ENCODE results near the gene ZBTB44.
"Not testable (repeated sequence)": the region's sequence is repeated elsewhere in the genome, so short reads cannot be mapped to it uniquely, and the experiment has no call there.

ZBTB44 gene

GRCh38 chr11:130202818-130203689 is 111.7 kb downstream of the ZBTB44 start:
- H3K4me1 ChIP-seq, result no peaks in the 10 kb centered on the region
- no peak overlapping the region for H3K4me3 ChIP-seq
- H3K27me3 ChIP-seq (ENCODE audit: low read depth), result no peaks in the 10 kb centered on the region
- DNase-seq (ENCODE audit: low spot score in 2 of 2), result no peak
- no peaks in the 10 kb centered on the region for H3K36me3 ChIP-seq (replicated peaks)
- H3K9me3 ChIP-seq, result no peaks in the 10 kb centered on the region
- in situ Hi-C loops (cut with MboI; ENCODE audit: low sequenced_read_pairs), result no loop called here

DNA sequence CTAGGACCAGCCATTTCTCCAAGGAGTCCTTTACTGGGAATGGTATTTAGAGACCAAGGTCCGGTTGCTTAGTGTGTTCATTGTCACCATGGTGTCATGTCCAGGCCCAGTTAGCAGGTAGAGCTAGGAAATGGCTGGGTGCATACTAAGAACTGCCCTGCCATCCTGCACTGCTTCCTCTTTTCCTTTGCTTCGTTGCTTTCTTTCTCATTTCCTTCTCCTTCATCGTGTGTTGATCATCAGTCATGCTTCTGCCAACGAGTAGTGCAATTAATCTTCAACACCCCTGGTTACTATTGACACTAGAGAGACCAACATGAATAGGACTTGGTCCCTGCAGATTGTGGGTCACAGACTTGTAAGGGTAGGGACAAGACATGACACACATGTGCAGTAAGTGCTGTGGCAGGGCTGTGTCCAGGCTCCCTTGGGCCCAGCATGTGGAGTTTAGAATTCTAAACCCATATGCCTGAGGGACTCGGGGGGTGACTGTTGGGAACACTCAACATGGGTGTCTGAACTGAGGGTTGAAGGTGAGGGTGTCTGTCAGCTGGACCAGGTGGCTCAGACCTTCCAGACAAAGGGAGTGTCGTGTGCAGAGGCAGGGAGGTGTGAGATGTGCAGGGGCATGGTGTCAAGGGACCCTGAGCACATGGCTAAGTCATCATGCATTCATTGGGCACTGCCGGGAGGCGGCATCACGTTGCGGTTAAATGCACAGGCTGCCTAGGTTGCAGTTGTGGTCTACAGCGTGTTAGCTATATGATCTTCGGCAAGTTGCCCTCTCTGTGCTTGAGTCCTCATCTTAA is 112.5 kb downstream of the ZBTB44 start:
- no peak for DNase-seq (ENCODE audit: low spot score in 2 of 2)
- Histone ChIP-seq H3K9me3 (no peaks in the 10 kb centered on the region), H3K36me3 (replicated peaks) (no peaks in the 10 kb centered on the region), H3K4me1 (no peaks in the 10 kb centered on the region), H3K4me3 (no peak overlapping the region), H3K27me3 (ENCODE audit: low read depth) (no peaks in the 10 kb centered on the region)
- in situ Hi-C loops (cut with MboI; ENCODE audit: low sequenced_read_pairs), result no loop called here

GRCh38 chr11:130201026-130201425 is 113.7 kb downstream of the ZBTB44 start:
- in situ Hi-C loops (cut with MboI; ENCODE audit: low sequenced_read_pairs), result no loop called here
- no peak for DNase-seq (ENCODE audit: low spot score in 2 of 2)
- H3K9me3 ChIP-seq, result no peaks in the 10 kb centered on the region
- no peaks in the 10 kb centered on the region for H3K27me3 ChIP-seq (ENCODE audit: low read depth)
- no peak overlapping the region for H3K4me3 ChIP-seq
- H3K36me3 ChIP-seq (replicated peaks), result no peaks in the 10 kb centered on the region
- no peaks in the 10 kb centered on the region for H3K4me1 ChIP-seq

DNA sequence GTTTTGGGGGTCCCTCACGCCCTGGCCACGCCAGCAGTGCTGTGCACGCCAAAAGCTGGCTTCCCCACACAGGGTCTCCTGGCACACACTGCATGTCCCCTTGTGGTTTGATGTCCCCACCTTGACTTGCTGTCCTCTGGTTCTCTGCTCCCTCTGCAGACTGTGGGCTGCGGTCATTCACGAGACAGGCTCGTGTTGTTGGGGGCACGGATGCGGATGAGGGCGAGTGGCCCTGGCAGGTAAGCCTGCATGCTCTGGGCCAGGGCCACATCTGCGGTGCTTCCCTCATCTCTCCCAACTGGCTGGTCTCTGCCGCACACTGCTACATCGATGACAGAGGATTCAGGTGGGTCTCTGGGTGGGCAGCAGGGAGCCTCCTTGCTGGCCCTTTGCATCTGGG is 114.9 kb downstream of the ZBTB44 start:
- in situ Hi-C loops (cut with MboI; ENCODE audit: low sequenced_read_pairs), result no loop called here
- no peaks in the 10 kb centered on the region for H3K36me3 ChIP-seq (replicated peaks)
- no peak for DNase-seq (ENCODE audit: low spot score in 2 of 2)
- H3K4me3 ChIP-seq, result no peak overlapping the region
- no peaks in the 10 kb centered on the region for H3K4me1 ChIP-seq
- H3K27me3 ChIP-seq (ENCODE audit: low read depth), result no peaks in the 10 kb centered on the region
- no peaks in the 10 kb centered on the region for H3K9me3 ChIP-seq

DNA sequence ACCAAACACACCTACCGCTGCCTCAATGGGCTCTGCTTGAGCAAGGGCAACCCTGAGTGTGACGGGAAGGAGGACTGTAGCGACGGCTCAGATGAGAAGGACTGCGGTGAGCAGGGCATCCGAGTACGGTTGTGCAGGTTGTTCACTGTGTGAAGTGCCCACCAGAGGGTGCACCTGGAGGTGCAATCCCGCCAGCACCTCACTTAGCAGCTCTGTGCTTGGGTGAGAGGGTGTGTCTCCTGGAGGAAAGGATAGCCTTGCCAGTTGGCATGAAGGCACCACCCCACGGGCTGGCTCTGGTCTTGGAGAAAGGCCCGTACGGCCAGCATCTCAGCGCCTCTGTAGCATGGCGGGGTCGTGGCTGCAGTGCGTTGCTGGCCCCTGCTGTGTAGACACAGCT is 115.8 kb downstream of the ZBTB44 start:
- no peaks in the 10 kb centered on the region for H3K9me3 ChIP-seq
- no peak for DNase-seq (ENCODE audit: low spot score in 2 of 2)
- H3K36me3 ChIP-seq (replicated peaks), result no peaks in the 10 kb centered on the region
- in situ Hi-C loops (cut with MboI; ENCODE audit: low sequenced_read_pairs), result no loop called here
- no peak overlapping the region for H3K4me3 ChIP-seq
- H3K27me3 ChIP-seq (ENCODE audit: low read depth), result no peaks in the 10 kb centered on the region
- no peaks in the 10 kb centered on the region for H3K4me1 ChIP-seq

DNA sequence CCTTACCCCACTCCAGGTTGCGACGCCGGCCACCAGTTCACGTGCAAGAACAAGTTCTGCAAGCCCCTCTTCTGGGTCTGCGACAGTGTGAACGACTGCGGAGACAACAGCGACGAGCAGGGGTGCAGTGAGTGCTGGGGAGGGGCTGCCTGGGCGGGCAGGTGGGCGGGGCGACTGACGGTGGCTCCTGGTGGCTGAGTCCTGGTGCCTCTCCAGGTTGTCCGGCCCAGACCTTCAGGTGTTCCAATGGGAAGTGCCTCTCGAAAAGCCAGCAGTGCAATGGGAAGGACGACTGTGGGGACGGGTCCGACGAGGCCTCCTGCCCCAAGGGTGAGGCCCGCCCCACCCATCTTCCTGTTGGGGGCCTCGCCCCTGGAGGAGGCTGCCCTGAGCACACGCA is 116.4 kb downstream of the ZBTB44 start:
- no peaks in the 10 kb centered on the region for H3K36me3 ChIP-seq (replicated peaks)

DNA sequence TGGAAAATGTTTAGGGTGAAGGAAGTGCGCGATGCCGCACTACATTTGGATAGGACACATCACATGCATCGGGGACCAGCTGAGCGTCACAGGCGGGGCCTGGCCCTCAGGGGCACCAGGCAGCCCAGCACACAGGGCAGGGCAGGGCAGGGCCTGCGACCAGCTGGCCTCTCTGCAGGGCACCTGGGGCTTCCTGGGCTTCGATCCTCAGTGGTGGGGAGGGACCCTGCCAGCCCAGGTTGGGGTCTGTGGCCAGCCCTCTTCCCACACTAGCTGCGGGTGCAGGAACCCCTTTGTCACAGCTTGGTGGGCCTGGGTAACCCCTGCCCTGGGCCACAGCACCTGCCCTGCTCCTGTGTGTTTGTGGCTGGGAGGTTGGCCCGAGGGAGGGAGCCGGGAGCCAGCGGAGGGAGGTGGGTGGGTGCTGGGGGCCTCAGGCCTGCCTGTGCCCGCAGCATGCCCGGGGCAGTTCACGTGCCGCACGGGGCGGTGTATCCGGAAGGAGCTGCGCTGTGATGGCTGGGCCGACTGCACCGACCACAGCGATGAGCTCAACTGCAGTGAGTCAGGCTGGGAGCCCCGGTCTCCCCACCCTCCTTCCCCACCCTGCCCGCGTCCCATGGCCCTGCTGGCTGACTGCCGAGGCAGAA is 117.2 kb downstream of the ZBTB44 start:
- no peak for DNase-seq (ENCODE audit: low spot score in 2 of 2)
- Histone ChIP-seq H3K36me3 (replicated peaks) (no peaks in the 10 kb centered on the region), H3K27me3 (ENCODE audit: low read depth) (no peaks in the 10 kb centered on the region), H3K4me3 (no peak overlapping the region), H3K4me1 (no peaks in the 10 kb centered on the region), H3K9me3 (no peaks in the 10 kb centered on the region)
- in situ Hi-C loops (cut with MboI; ENCODE audit: low sequenced_read_pairs), result no loop called here

More for the DNA sequence above, 116.4 kb downstream of the ZBTB44 start:
- no peaks in the 10 kb centered on the region for H3K4me1 ChIP-seq
- DNase-seq (ENCODE audit: low spot score in 2 of 2), result no peak
- no peak overlapping the region for H3K4me3 ChIP-seq
- H3K9me3 ChIP-seq, result no peaks in the 10 kb centered on the region
- H3K27me3 ChIP-seq (ENCODE audit: low read depth), result no peaks in the 10 kb centered on the region
- in situ Hi-C loops (cut with MboI; ENCODE audit: low sequenced_read_pairs), result no loop called here

DNA sequence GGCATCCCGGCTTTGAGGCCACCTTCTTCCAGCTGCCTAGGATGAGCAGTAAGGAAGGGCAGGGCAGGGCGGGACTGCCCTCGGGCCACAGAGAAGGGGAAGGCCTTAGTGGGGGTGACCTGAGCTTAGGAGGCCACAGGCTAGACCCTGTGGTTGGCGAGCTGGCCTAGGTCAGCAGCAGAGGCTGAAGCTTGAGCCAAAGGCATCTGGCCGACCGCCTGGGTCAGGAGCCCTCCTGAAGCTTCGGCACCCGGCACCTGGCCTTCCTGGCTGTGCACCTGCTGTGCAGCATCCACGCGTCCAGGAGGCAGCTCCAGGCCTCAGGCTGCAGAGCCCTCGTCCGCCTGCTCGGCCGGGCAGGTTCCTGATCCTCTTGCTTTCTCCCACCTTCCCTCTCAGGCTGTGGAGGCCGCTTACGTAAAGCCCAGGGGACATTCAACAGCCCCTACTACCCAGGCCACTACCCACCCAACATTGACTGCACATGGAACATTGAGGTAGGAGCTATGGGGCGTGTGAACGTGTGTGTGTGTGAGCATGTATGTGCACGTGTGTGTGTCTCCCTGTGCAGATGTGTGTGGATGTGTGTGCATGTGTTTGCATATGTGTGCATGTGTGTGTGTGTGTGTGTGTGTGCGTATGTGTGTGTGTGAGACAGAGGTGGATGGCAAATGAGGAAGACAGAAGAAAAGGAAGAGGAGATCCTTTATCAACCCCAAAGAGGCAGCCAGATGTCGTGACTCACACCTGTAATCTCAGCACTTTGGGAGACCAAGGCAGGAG is 120.3 kb downstream of the ZBTB44 start:
- Histone ChIP-seq H3K9me3 (no peaks in the 10 kb centered on the region), H3K36me3 (replicated peaks) (no peaks in the 10 kb centered on the region), H3K4me3 (no peak overlapping the region), H3K27me3 (ENCODE audit: low read depth) (no peaks in the 10 kb centered on the region), H3K4me1 (no peaks in the 10 kb centered on the region)
- in situ Hi-C loops (cut with MboI; ENCODE audit: low sequenced_read_pairs), result no loop called here
- DNase-seq (ENCODE audit: low spot score in 2 of 2), result no peak

DNA sequence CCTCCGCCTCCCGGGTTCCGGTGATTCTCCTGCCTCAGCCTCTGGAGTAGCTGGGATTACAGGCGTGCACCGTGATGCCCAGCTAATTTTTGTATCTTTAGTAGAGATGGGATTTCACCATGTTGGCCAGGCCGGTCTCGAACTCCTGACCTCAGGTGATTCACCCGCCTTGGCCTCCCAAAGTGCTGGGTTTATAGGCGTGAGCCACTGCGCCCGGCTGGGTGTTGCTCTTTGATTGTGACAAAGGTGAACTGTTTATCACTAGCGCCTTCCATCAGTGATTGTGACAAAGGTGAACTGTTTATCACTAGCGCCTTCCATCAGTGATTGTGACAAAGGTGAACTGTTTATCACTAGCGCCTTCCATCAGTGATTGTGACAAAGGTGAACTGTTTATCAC is 121.2 kb downstream of the ZBTB44 start:
- H3K4me3 ChIP-seq; in situ Hi-C loops (cut with MboI; ENCODE audit: low sequenced_read_pairs); DNase-seq (ENCODE audit: low spot score in 2 of 2); H3K27me3 ChIP-seq (ENCODE audit: low read depth); H3K4me1 ChIP-seq; H3K36me3 ChIP-seq (replicated peaks); H3K9me3 ChIP-seq: not testable (repeated sequence)

DNA sequence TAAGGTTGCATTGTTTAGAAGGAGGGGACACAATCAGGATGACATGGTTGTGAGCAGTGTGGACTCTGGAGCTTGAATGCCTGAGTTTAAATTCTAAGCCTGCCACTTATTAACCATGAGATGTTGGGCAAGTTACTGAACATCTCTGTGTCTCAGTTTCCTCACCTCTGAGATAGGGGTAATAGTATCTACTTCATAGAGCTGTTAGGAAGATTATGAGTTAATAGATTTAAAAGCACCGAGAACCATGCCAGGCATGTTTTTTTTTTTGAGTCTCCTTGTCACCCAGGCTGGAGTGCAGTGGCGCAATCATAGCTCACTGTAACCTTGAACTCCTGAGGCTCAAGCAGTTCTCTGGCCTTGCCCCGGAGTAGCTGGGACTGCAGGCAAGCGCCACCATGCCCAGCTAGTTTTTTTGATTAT is 121.9 kb downstream of the ZBTB44 start:
- H3K9me3 ChIP-seq, result no peaks in the 10 kb centered on the region
- no peaks in the 10 kb centered on the region for H3K27me3 ChIP-seq (ENCODE audit: low read depth)
- no peaks in the 10 kb centered on the region for H3K36me3 ChIP-seq (replicated peaks)
- H3K4me1 ChIP-seq, result no peaks in the 10 kb centered on the region
- in situ Hi-C loops (cut with MboI; ENCODE audit: low sequenced_read_pairs), result no loop called here
- no peak for DNase-seq (ENCODE audit: low spot score in 2 of 2)
- H3K4me3 ChIP-seq, result no peak overlapping the region

- no peak overlapping the region for H3K4me3 ChIP-seq
- H3K4me1 ChIP-seq, result no peaks in the 10 kb centered on the region
- no peaks in the 10 kb centered on the region for H3K9me3 ChIP-seq
- in situ Hi-C loops (cut with MboI; ENCODE audit: low sequenced_read_pairs), result no loop called here
- H3K36me3 ChIP-seq (replicated peaks), result no peaks in the 10 kb centered on the region
- no peak for DNase-seq (ENCODE audit: low spot score in 2 of 2)
- H3K27me3 ChIP-seq (ENCODE audit: low read depth), result no peaks in the 10 kb centered on the region
These were observed 122.8 kb downstream of the ZBTB44 start for GRCh38 chr11:130191896-130192295.

GRCh38 chr11:130190371-130190881 is 124.3 kb downstream of the ZBTB44 start:
- Histone ChIP-seq H3K4me1 (no peaks in the 10 kb centered on the region), H3K4me3 (no peak overlapping the region), H3K9me3 (no peaks in the 10 kb centered on the region), H3K36me3 (replicated peaks) (no peaks in the 10 kb centered on the region), H3K27me3 (ENCODE audit: low read depth) (no peaks in the 10 kb centered on the region)
- DNase-seq (ENCODE audit: low spot score in 2 of 2), result no peak
- in situ Hi-C loops (cut with MboI; ENCODE audit: low sequenced_read_pairs), result no loop called here

- no peaks in the 10 kb centered on the region for H3K4me1 ChIP-seq
- DNase-seq (ENCODE audit: low spot score in 2 of 2), result no peak
- H3K36me3 ChIP-seq (replicated peaks), result no peaks in the 10 kb centered on the region
- H3K27me3 ChIP-seq (ENCODE audit: low read depth), result no peaks in the 10 kb centered on the region
- no peaks in the 10 kb centered on the region for H3K9me3 ChIP-seq
- H3K4me3 ChIP-seq, result no peak overlapping the region
- in situ Hi-C loops (cut with MboI; ENCODE audit: low sequenced_read_pairs), result no loop called here
These were observed 125.1 kb downstream of the ZBTB44 start for GRCh38 chr11:130189492-130190210.

Measured in HAP-1 (cell line).